Measurements from ENCODE around the gene SLC7A6.

Gene SLC7A6

GRCh38 chr16:68344252-68344651, 79.9 kb downstream of the SLC7A6 start:
- H3K27me3 ChIP-seq (replicated peaks; ENCODE audit: control insufficient read depth, insufficient read depth, low read length): no peaks in the 10 kb centered on the region
- no peak for DNase-seq (ENCODE audit: extremely low read depth, insufficient read length)
- no peak for TF ChIP-seq CTCF (IDR thresholded peaks at IDR 0.05; ENCODE audit: insufficient read depth, low read length, poor library complexity, severe bottlenecking)
- H3K4me3 ChIP-seq (replicated peaks; ENCODE audit: low read depth, low read length): no peak overlapping the region
- H3K36me3 ChIP-seq (ENCODE audit: control insufficient read depth, insufficient read depth, low read length): peaks cover 33% of the 10 kb centered on the region

- H3K36me3 ChIP-seq (ENCODE audit: control insufficient read depth, insufficient read depth, low read length): peaks cover 25% of the 10 kb centered on the region
- DNase-seq (ENCODE audit: extremely low read depth, insufficient read length): no peak
- TF ChIP-seq CTCF (IDR thresholded peaks at IDR 0.05; ENCODE audit: insufficient read depth, low read length, poor library complexity, severe bottlenecking): no peak
Measured at GRCh38 chr16:68345351-68345810, 81.1 kb downstream of the SLC7A6 start.

GRCh38 chr16:68345958-68346635, 81.8 kb downstream of the SLC7A6 start:
- Histone ChIP-seq H3K4me3 (replicated peaks; ENCODE audit: low read depth, low read length) (no peak overlapping the region), H3K36me3 (ENCODE audit: control insufficient read depth, insufficient read depth, low read length) (peaks cover 23% of the 10 kb centered on the region), H3K27me3 (replicated peaks; ENCODE audit: control insufficient read depth, insufficient read depth, low read length) (no peaks in the 10 kb centered on the region)
- DNase-seq (ENCODE audit: extremely low read depth, insufficient read length): no peak
- no peak for TF ChIP-seq CTCF (IDR thresholded peaks at IDR 0.05; ENCODE audit: insufficient read depth, low read length, poor library complexity, severe bottlenecking)

More at GRCh38 chr16:68345351-68345810, 81.1 kb downstream of the SLC7A6 start:
- H3K4me3 ChIP-seq (replicated peaks; ENCODE audit: low read depth, low read length): no peak overlapping the region
- H3K27me3 ChIP-seq (replicated peaks; ENCODE audit: control insufficient read depth, insufficient read depth, low read length): no peaks in the 10 kb centered on the region

- no peak overlapping the region for H3K4me3 ChIP-seq (replicated peaks; ENCODE audit: low read depth, low read length)
- no peak for DNase-seq (ENCODE audit: extremely low read depth, insufficient read length)
- TF ChIP-seq CTCF (IDR thresholded peaks at IDR 0.05; ENCODE audit: insufficient read depth, low read length, poor library complexity, severe bottlenecking): no peak
- peaks cover 28% of the 10 kb centered on the region for H3K36me3 ChIP-seq (ENCODE audit: control insufficient read depth, insufficient read depth, low read length)
- no peaks in the 10 kb centered on the region for H3K27me3 ChIP-seq (replicated peaks; ENCODE audit: control insufficient read depth, insufficient read depth, low read length)
Measured at GRCh38 chr16:68346892-68347480, 82.7 kb downstream of the SLC7A6 start.

- no peak for TF ChIP-seq CTCF (IDR thresholded peaks at IDR 0.05; ENCODE audit: insufficient read depth, low read length, poor library complexity, severe bottlenecking)
- DNase-seq (ENCODE audit: extremely low read depth, insufficient read length): no peak
- no peak overlapping the region for H3K4me3 ChIP-seq (replicated peaks; ENCODE audit: low read depth, low read length)
- peaks cover 30% of the 10 kb centered on the region for H3K36me3 ChIP-seq (ENCODE audit: control insufficient read depth, insufficient read depth, low read length)
- H3K27me3 ChIP-seq (replicated peaks; ENCODE audit: control insufficient read depth, insufficient read depth, low read length): no peaks in the 10 kb centered on the region
Measured at GRCh38 chr16:68347605-68348004, 83.3 kb downstream of the SLC7A6 start.

All from GM06990 (cell line).